ENCODE data around the gene DRAM2.

GRCh38 chr1:111097356-111098099 lies 42.4 kb downstream of the DRAM2 start:
- TF ChIP-seq EZH2 (IDR thresholded peaks at IDR 0.05) (no peak), CTCF (IDR thresholded peaks at IDR 0.05 in 2 of 3, conservative IDR thresholded peaks at IDR 0.05 in 1 of 3; ENCODE audit: borderline replicate concordance in 1 of 3, insufficient read depth in 1 of 3, low read depth in 2 of 3, low read length in 2 of 3) (no peak), REST (IDR thresholded peaks at IDR 0.05; ENCODE audit: low read depth) (no peak), SP1 (IDR thresholded peaks at IDR 0.05; ENCODE audit: low read depth) (no peak), EGR1 (IDR thresholded peaks at IDR 0.05; ENCODE audit: low read depth) (no peak), CEBPB (IDR thresholded peaks at IDR 0.05; ENCODE audit: low read depth) (no peak), ATF3 (IDR thresholded peaks at IDR 0.05) (no peak), RAD21 (IDR thresholded peaks at IDR 0.05; ENCODE audit: low read depth) (no peak), EZH2phosphoT487 (IDR thresholded peaks at IDR 0.05; ENCODE audit: borderline replicate concordance) (no peak), FOSL1 (IDR thresholded peaks at IDR 0.05; ENCODE audit: low read depth) (no peak)
